Naive thymus-derived CD4-positive, alpha-beta T cell (primary cell): Measurements from ENCODE around the gene LCNL1. TPM values are rescaled to one million over a fixed set of nuclear protein-coding genes. Genes with fewer than 3 reads are reported as not detected.
A peak's percentile ranks its signal among the peaks of the same experiment; 100 is the strongest.

Source experiments
- ATAC-seq: fragments of 150-1000 bp; cut with Tn5 transposase; 2 replicates; pipeline ENCODE4 v1.10.0; 2021; ENCODE audit warnings: mild to moderate bottlenecking, moderate library complexity
- CTCF ChIA-PET: fragments of 350-600 bp; sonication (Branson Sonifier 250); formaldehyde crosslinking; loops from one replicate; lab custom pipeline; 2021; ENCODE audit warnings: antibody characterized with exemption; lab: Charles Lee
- POLR2A ChIA-PET: fragments of 350-600 bp; sonication (Branson Sonifier 250); formaldehyde crosslinking; loops from one replicate; lab custom pipeline; 2021; ENCODE audit warnings: antibody characterized with exemption, inconsistent platforms; lab: Charles Lee
- DNase-seq, 9 donors: peaks; one replicate each; pipeline versions ENCODE4 v3.0.0 to v3.0.0-alpha.2; 2020 to 2022; ENCODE audit warnings: mixed read lengths in 1 of 9
- H3K27ac ChIP-seq: one replicate; pipeline ENCODE4 v1.7.0; 2013; ENCODE audit warnings: mild to moderate bottlenecking, low read depth, low read length, moderate library complexity
- H3K27me3 ChIP-seq, 2 donors: one replicate each; pipeline ENCODE4 v1.7.0; 2013; ENCODE audit warnings: low read length in 2 of 2, mild to moderate bottlenecking in 2 of 2, moderate library complexity in 2 of 2; ENCODE audit not compliant: control insufficient read depth in 2 of 2, insufficient read depth in 2 of 2
- H3K36me3 ChIP-seq, 3 experiments: 1 replicate in 2 of 3; 2 replicates in 1 of 3; pipeline ENCODE4 v1.7.0; 2013; ENCODE audit warnings: low read length in 3 of 3, mild to moderate bottlenecking in 3 of 3, moderate library complexity in 1 of 3; ENCODE audit not compliant: insufficient read depth in 3 of 3, control insufficient read depth in 2 of 3
- H3K4me1 ChIP-seq, 2 donors: one replicate each; pipeline ENCODE4 v1.7.0; 2013; ENCODE audit warnings: low read length in 2 of 2, mild to moderate bottlenecking in 2 of 2, moderate library complexity in 1 of 2; ENCODE audit not compliant: control insufficient read depth in 2 of 2, insufficient read depth in 2 of 2
- H3K4me3 ChIP-seq: 2 replicates; pipeline ENCODE4 v1.7.0; 2013; ENCODE audit warnings: mild to moderate bottlenecking, low read length
- H3K9me3 ChIP-seq, 3 experiments: 1 replicate in 2 of 3; 2 replicates in 1 of 3; pipeline ENCODE4 v1.7.0; 2013; ENCODE audit warnings: low read length in 3 of 3; ENCODE audit not compliant: control insufficient read depth in 2 of 3
- H3K27ac Mint-ChIP-seq, 9 donors: one replicate each; pipeline ENCODE4 v1.8.0; 2020 to 2022; ENCODE audit warnings: mixed read lengths in 9 of 9, mild to moderate bottlenecking in 8 of 9, moderate library complexity in 5 of 9, inconsistent platforms in 2 of 9
- H3K27me3 Mint-ChIP-seq, 5 donors: one replicate each; pipeline ENCODE4 v1.8.0; 2021 to 2022; ENCODE audit warnings: mixed read lengths in 5 of 5, mild to moderate bottlenecking in 1 of 5
- H3K36me3 Mint-ChIP-seq, 5 donors: one replicate each; pipeline ENCODE4 v1.8.0; 2020 to 2022; ENCODE audit warnings: mixed read lengths in 5 of 5, mild to moderate bottlenecking in 3 of 5, inconsistent platforms in 1 of 5
- H3K4me1 Mint-ChIP-seq, 7 donors: one replicate each; pipeline ENCODE4 v1.8.0; 2020 to 2022; ENCODE audit warnings: mixed read lengths in 7 of 7, mild to moderate bottlenecking in 3 of 7, inconsistent platforms in 1 of 7
- H3K4me3 Mint-ChIP-seq, 10 donors: one replicate each; pipeline ENCODE4 v1.8.0; 2020 to 2022; ENCODE audit warnings: mild to moderate bottlenecking in 10 of 10, mixed read lengths in 10 of 10, moderate library complexity in 6 of 10, inconsistent platforms in 2 of 10
- H3K9me3 Mint-ChIP-seq, 11 donors: one replicate each; pipeline ENCODE4 v1.8.0; 2020 to 2022; ENCODE audit warnings: mixed read lengths in 11 of 11, mild to moderate bottlenecking in 4 of 11, inconsistent platforms in 1 of 11, moderate library complexity in 1 of 11
- intact Hi-C, 2 donors: fragments of 100-400 bp; cut with micrococcal nuclease; formaldehyde crosslinking; loops; one replicate each; pipeline ENCODE4 v1.15.1; 2023
- polyA plus RNA-seq, 2 donors: library from polyadenylated mRNA; unstranded; fragments of 300-500 nt; fragmentation: Illumina TruSeq; gene quantifications; one replicate each; pipeline ENCODE4 v1.2.3, GENCODE V29; 2021
- total RNA-seq, 6 experiments: library from RNA in 5 of 6; stranded (reverse) in 5 of 6; gene quantifications; 1 replicate in 5 of 6; 2 replicates in 1 of 6; pipeline ENCODE4 v1.2.3 and lab custom pipeline; 2021 to 2026

LCNL1 gene
- total and polyA plus RNA-seq, 7 experiments from 2014 or later = 0.12 to 1.9 (median 0.13) TPM; not detected in 4

GRCh38 chr9:136954270-136955083 is 28.3 kb upstream of the LCNL1 start:
- Histone ChIP-seq H3K4me3 (no peak overlapping the region), H3K9me3 (no peaks in the 10 kb centered on the region), H3K27ac (no peak overlapping the region), H3K27me3 (no peaks in the 10 kb centered on the region), H3K4me1 (peaks cover 0 to 24% of the 10 kb centered on the region in 2 donors), H3K36me3 (no peaks in the 10 kb centered on the region)
- Mint-ChIP-seq H3K36me3 (no peaks in the 10 kb centered on the region), H3K27ac (peak overlapping the region in 1 of 9 donors; percentile 7), H3K9me3 (peaks cover 0 to 7% (median 0%) of the 10 kb centered on the region in 11 donors), H3K4me1 (peaks cover 0 to 12% (median 0%) of the 10 kb centered on the region in 7 donors), H3K4me3 (peak overlapping the region in 1 of 10 donors; percentile 25), H3K27me3 (no peaks in the 10 kb centered on the region)
- intact Hi-C loops = loop anchor here in 1 of 2 donors (5.0 kb wide), 1 partner anchor 38 kb away; the partner anchor contains the start of gene PAXX
- DNase-seq (no peak), ATAC-seq (no peak)
- CTCF ChIA-PET = interaction anchor here (0.9 kb wide), 1 partner anchor 74 kb away, joined by 3 read pairs; no protein-coding TSS in a partner anchor
- POLR2A ChIA-PET = no interaction called here

- peaks cover 0 to 28% of the 10 kb centered on the region in 2 donors for H3K4me1 ChIP-seq
- DNase-seq (no peak), ATAC-seq (no peak)
- POLR2A ChIA-PET = no interaction called here
- H3K27me3 Mint-ChIP-seq = no peaks in the 10 kb centered on the region
- peaks cover 0 to 7% (median 0%) of the 10 kb centered on the region in 11 donors for H3K9me3 Mint-ChIP-seq
- H3K27ac Mint-ChIP-seq = no peak overlapping the region
- CTCF ChIA-PET = no interaction called here
- no peak overlapping the region for H3K4me3 ChIP-seq
- no peaks in the 10 kb centered on the region for H3K9me3 ChIP-seq
- H3K4me3 Mint-ChIP-seq = no peak overlapping the region
- H3K27me3 ChIP-seq = no peaks in the 10 kb centered on the region
- no peak overlapping the region for H3K27ac ChIP-seq
- H3K36me3 ChIP-seq = no peaks in the 10 kb centered on the region
- H3K36me3 Mint-ChIP-seq = no peaks in the 10 kb centered on the region
- intact Hi-C loops = no loop called here
- peaks cover 0 to 15% (median 4%) of the 10 kb centered on the region in 7 donors for H3K4me1 Mint-ChIP-seq
Measured at GRCh38 chr9:136955202-136955942, 27.4 kb upstream of the LCNL1 start.

- no peaks in the 10 kb centered on the region for H3K27me3 Mint-ChIP-seq
- ChIA-PET CTCF (no interaction called here), POLR2A (no interaction called here)
- no peaks in the 10 kb centered on the region for H3K36me3 Mint-ChIP-seq
- intact Hi-C loops = no loop called here
- Histone ChIP-seq H3K9me3 (no peaks in the 10 kb centered on the region), H3K27me3 (no peaks in the 10 kb centered on the region), H3K4me1 (peaks cover 0 to 27% of the 10 kb centered on the region in 2 donors), H3K27ac (no peak overlapping the region), H3K36me3 (no peaks in the 10 kb centered on the region), H3K4me3 (no peak overlapping the region)
- DNase-seq (no peak), ATAC-seq (no peak)
- no peak overlapping the region for H3K27ac Mint-ChIP-seq
- peaks cover 0 to 7% (median 0%) of the 10 kb centered on the region in 11 donors for H3K9me3 Mint-ChIP-seq
- H3K4me1 Mint-ChIP-seq = peaks cover 0 to 16% (median 6%) of the 10 kb centered on the region in 7 donors
- no peak overlapping the region for H3K4me3 Mint-ChIP-seq
Measured at GRCh38 chr9:136955943-136956335, 26.9 kb upstream of the LCNL1 start.

GRCh38 chr9:136956604-136957003 is 26.2 kb upstream of the LCNL1 start:
- Mint-ChIP-seq H3K4me3 (no peak overlapping the region), H3K27me3 (no peaks in the 10 kb centered on the region), H3K9me3 (peaks cover 0 to 7% (median 0%) of the 10 kb centered on the region in 11 donors), H3K4me1 (peaks cover 0 to 16% (median 6%) of the 10 kb centered on the region in 7 donors), H3K36me3 (no peaks in the 10 kb centered on the region), H3K27ac (no peak overlapping the region)
- Histone ChIP-seq H3K9me3 (no peaks in the 10 kb centered on the region), H3K27me3 (no peaks in the 10 kb centered on the region), H3K4me1 (peaks cover 0 to 34% of the 10 kb centered on the region in 2 donors), H3K36me3 (no peaks in the 10 kb centered on the region), H3K27ac (no peak overlapping the region), H3K4me3 (no peak overlapping the region)
- CTCF ChIA-PET = no interaction called here
- POLR2A ChIA-PET = no interaction called here
- DNase-seq (no peak), ATAC-seq (no peak)
- intact Hi-C loops = no loop called here

- intact Hi-C loops = no loop called here
- H3K27ac Mint-ChIP-seq = no peak overlapping the region
- H3K4me3 Mint-ChIP-seq = no peak overlapping the region
- no peaks in the 10 kb centered on the region for H3K36me3 Mint-ChIP-seq
- H3K9me3 Mint-ChIP-seq = peaks cover 0 to 7% (median 0%) of the 10 kb centered on the region in 11 donors
- Histone ChIP-seq H3K27me3 (no peaks in the 10 kb centered on the region), H3K9me3 (no peaks in the 10 kb centered on the region), H3K36me3 (no peaks in the 10 kb centered on the region), H3K27ac (no peak overlapping the region), H3K4me1 (peaks cover 0 to 41% of the 10 kb centered on the region in 2 donors), H3K4me3 (no peak overlapping the region)
- H3K27me3 Mint-ChIP-seq = no peaks in the 10 kb centered on the region
- ChIA-PET CTCF (no interaction called here), POLR2A (no interaction called here)
- ATAC-seq (no peak), DNase-seq (no peak)
- peaks cover 0 to 16% (median 6%) of the 10 kb centered on the region in 7 donors for H3K4me1 Mint-ChIP-seq
Measured at GRCh38 chr9:136957461-136957860, 25.3 kb upstream of the LCNL1 start.

- Histone ChIP-seq H3K4me3 (no peak overlapping the region), H3K27me3 (no peaks in the 10 kb centered on the region), H3K36me3 (no peaks in the 10 kb centered on the region), H3K9me3 (no peaks in the 10 kb centered on the region), H3K4me1 (peaks cover 0 to 46% of the 10 kb centered on the region in 2 donors), H3K27ac (no peak overlapping the region)
- peaks cover 0 to 16% (median 9%) of the 10 kb centered on the region in 7 donors for H3K4me1 Mint-ChIP-seq
- CTCF ChIA-PET = no interaction called here
- ATAC-seq (no peak), DNase-seq (no peak)
- H3K27me3 Mint-ChIP-seq = no peaks in the 10 kb centered on the region
- POLR2A ChIA-PET = interaction anchor here (0.9 kb wide), 1 partner anchor 10 kb away, joined by 4 read pairs; no protein-coding TSS in a partner anchor
- intact Hi-C loops = no loop called here
- H3K36me3 Mint-ChIP-seq = no peaks in the 10 kb centered on the region
- H3K9me3 Mint-ChIP-seq = peaks cover 0 to 7% (median 0%) of the 10 kb centered on the region in 11 donors
- peak overlapping the region in 1 of 10 donors; percentile 2 for H3K4me3 Mint-ChIP-seq
- H3K27ac Mint-ChIP-seq = no peak overlapping the region
Measured at GRCh38 chr9:136957901-136958300, 24.9 kb upstream of the LCNL1 start.
